NCI-H1930 (cell line): ENCODE results near the gene STK10.

Experiments used
- DNase-seq, 2 experiments: peaks; one replicate each; lab custom pipeline; 2025; lab: John Stamatoyannopoulos, UW

Gene STK10

DNA sequence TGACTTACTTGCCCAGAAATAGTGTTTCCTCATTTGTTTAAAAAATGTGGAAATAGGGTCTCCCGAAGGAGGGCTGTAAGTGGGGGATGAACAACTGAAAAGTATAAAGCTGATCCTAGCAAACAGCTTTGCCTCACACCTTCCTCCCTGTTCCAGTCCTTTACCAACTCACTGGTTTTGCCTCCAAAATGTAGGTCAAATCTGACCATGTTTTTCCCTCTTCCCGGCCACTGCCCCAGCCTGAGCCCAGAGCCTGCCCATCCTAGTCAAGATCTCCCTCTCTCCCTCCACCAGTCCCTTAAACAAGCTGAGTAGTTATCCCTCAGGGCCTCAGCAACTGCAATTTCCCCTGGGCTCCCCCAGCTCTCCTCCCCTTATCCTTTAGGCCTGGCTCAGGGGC, 99.2 kb downstream of the STK10 start:
- DNase-seq: no peak

DNA sequence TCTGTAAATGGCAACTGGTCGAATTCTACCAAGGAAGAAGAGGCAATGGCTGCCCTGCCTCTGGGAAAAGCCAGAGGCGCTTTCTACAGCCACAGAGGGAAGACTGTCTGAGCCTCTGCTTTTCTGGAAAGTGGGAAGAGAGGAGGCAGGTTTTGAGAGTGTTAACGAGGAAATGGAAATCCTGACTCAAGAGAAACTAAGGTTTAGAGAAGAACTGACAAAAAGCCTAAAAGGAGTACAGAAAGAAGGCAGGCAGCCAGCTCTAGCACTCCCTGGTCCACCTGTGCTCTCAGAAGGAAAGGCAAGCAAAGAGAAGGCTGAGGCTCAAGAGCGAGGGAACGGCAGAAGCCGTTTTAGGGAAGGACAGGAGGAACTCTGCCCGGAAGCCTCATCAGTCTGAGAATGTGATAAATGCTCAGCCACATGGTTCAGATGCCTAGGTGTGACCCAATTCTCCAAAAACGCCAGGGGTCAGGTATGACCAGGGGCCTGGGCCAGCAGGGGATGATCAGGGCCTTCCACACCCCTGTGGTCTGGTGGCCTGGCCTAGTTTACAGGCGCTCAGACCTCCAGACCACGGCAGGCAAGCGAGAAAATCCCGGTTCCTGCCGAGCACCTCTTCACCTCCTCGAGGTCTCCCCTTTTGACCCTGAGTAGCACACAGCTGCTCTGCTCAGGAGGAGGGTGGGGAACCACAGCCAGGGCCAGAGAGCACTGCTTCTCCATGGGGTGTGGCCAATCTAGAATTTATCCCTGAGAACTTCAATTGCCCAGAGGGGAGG, 101.6 kb downstream of the STK10 start:
- DNase-seq: no peak

DNA sequence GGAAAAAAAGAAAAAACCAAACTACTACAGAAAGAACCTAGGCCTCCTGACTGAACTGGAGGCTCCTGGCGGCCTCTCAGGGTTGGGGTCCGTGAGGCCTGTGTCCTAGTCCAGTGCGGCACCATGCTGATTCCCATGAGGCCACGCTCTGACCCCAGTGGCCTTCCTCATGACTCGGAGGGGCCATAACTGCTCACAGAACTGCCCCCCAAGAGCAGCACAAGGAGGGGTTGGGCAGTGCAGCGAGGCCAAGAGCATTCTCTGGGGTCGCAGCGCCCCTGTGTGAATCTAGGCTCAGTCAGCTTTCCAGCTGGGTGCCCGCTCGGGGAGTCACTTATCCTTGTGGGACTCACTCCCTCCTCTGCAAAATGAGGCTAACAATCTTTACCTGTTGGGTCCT, 102.3 kb downstream of the STK10 start:
- DNase-seq: no peak

DNA sequence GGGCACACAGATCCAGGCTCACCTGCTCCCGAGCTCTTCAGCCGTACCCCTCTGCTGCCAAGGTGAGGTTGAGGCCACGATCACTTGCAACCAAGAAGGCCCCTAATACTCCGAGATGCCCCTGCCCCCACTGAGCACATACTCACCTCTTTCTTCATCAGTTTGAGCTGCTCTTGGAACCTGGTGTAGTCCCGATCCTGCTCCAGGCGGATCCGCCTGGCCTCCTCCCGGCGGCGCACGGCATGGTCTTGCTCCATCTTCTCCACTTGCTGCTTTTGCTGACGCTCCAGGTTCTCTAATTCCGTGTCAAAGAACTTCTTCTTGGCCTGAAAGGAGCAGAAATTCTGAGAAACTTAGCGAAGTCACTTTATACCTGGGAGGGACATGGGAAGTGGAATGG, 105.8 kb downstream of the STK10 start:
- no peak for DNase-seq

DNA sequence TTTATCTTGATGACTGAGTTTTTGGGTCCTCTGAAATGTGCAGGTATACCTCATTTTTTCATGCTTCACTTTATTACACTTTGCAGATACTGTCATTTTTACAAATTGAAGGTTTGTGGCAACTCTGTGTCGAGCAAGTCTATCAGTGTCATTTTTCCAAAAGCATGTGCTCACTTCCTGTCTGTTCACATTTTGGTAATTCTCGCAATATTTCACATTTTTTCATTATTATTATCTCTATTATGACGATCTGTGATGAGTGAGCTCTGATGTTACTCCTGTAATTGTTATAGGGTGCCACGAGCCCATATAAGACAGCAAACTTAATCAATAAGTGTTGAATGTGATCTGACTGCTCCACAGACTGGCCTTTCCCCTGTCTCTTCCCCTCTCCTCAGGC, 108.1 kb downstream of the STK10 start:
- no peak for DNase-seq

DNA sequence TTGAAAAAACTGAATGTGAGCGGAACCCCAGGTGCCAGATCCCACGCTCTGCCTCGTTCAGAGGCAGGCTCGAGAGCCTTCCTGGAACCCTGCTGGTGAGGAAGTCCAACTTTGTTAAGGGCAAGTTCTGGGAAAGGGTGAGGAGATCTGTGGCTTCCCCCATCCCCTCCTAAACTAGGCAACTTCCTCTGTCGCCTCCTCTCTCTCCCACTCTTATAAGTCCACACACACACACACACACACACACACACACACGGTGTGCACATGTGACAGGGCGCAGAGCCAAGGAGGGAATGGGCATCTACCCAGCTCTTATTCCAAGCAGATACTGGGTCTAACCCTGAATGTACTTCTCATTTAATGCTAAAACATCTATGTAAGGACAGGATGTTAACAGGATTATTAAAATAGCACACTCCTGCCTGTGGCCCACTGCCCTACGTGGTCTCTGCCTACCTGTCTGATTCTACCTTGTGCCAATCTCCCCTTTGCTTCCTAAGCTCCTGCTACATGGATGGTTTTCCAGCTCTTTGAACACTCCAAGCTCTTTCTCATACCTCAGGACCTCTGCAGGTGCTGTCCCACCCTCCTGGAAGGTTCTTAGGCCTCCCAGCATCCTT, 109.2 kb downstream of the STK10 start:
- no peak for DNase-seq

DNA sequence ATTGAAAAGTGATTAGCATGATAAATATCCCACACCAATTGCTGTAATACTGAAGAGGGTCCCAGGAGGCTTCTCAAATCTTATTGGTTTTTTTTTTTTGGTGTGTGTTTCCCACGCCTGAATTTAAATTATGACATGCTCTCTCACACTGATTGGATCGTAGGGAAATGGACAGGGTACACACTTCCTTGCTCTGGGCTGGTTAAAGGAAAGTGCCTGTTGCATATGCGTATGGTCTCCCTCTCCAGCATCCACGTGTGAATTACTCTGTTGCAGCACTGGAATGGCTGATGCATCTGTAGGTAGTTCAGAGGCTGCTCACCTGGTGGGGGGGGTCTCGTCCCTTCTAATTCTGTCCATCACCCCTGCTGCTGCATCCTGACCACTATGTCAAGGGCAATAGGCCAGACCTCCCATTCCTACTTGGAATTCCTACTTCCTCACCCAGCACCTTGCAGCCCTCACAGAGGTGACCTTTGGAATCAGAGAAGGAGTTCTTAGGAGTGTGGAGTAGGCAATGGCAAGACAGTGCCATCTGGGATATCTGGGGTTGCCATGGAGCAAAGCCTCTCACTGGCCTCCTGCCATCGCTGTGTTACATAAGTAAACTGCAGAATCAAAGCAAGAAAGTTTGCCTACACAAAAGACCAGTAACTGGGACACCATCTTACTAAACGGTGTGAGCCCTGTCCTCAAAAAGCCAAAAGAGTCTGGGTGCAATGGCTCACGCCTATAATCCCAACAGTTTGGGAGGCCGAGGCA, 110.2 kb downstream of the STK10 start:
- DNase-seq: no peak

- DNase-seq: no peak
These were observed 111.2 kb downstream of the STK10 start for GRCh38 chr5:172076761-172077244.

DNA sequence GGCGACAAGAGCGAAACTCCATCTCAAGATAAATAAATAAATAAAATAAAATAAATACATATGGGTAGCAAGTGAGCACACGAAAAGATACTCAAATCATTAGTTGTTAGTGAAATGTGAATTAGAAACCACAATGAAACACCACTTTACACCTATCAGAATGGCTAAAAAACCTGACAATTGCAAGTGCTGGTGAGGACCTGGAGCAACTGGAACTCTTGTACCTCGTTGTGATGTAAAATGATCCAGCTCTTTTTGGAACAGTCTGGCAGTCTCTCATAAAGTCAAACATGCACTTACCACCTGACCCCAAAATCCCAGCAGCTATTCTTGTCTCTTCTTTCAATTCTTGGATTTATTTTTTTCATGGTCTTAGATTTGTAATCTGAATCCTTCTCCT, 112.4 kb downstream of the STK10 start:
- DNase-seq: no peak

- no peak for DNase-seq
These were observed 113.1 kb downstream of the STK10 start for GRCh38 chr5:172074896-172075295.

GRCh38 chr5:172071309-172071875, 116.6 kb downstream of the STK10 start:
- no peak for DNase-seq

GRCh38 chr5:172065431-172066065, 122.5 kb downstream of the STK10 start:
- DNase-seq: no peak

DNA sequence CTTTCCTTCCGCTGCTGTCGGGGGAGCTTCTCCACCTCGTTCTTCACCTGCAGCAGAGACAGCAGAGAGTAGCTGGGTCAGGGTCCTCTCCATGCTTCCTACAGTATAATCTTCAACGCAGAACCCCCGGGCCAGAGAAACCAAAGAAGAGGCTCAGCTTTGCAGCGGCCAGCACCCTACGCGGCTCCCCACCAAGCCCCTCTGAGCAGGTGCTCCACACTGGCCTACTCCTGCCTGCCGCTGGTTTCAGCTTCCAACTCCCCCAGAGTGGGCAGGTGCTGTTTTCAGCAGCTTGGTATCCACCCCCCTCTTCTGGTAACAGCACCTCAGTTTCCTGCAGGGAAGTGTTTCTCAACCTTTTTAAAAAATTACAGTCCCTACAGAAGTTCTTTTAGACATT, 123.3 kb downstream of the STK10 start:
- no peak for DNase-seq

- no peak for DNase-seq
These were observed 123.7 kb downstream of the STK10 start for GRCh38 chr5:172064358-172064757.

DNA sequence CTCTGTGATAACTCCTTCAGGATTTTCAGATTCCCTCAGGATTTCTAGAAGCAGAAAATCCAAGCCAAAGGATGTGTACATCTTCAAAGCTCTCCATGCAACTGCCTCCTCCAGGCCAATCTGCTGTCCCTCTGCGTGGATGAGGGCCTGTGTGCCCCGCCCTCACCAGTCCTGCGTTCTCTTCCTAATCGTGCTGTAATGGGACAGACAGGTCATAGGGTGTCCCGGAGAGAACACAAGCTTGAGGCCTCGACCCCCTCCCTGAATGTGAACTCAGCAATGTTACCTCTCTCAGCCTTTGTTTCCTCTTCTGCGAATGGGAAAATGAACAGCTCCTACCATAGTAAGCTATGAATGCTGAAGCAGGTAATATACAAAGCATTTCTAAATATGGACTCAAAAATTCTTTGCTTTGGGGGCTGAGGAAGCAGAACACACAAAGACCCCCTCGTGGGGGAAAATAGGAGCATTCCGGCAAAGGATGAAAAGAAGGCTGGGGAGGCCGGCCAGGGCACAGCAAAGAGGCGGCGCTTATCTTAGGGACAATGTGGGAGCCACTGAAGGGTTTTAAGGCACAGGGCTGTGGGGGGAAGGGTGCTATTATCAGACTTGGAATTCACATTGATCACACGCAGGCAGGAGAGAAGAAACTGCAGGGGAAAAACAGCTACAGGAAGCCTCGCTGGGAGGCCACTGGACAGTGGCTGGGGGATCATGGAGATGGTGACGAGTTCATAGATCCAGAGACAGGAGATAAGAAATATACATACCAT, 124.4 kb downstream of the STK10 start:
- no peak for DNase-seq

GRCh38 chr5:172059661-172060100, 128.3 kb downstream of the STK10 start:
- DNase-seq: no peak

DNA sequence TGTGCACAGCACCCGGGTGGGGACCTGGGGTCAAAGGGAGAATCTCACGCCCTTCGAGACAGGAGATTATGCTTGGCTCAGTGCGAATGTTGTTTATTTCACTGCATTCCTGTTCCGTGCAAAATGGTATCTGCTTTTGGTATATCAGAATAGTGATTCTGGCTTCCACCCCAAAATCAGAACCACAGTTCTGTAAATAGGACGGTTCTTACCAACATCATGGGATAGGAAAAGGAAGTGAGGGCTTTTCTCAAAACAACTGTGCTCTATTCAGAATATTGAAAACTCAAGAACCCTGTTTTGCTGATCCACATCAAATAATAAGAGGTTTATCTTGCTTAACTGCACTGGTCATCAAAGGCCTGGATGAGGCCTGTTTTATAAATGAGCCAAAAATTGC, 129.9 kb downstream of the STK10 start:
- no peak for DNase-seq

- DNase-seq: no peak
These were observed 132.0 kb downstream of the STK10 start for GRCh38 chr5:172055996-172056395.

- no peak for DNase-seq
These were observed 132.6 kb downstream of the STK10 start for GRCh38 chr5:172055421-172055820.

- no peak for DNase-seq
These were observed 133.3 kb downstream of the STK10 start for GRCh38 chr5:172054611-172055153.
